ENCODE results near the gene TMEM229B. TPM values are rescaled to one million over a fixed set of nuclear protein-coding genes. Genes with fewer than 3 reads are reported as not detected.

Gene TMEM229B
- polyA plus RNA-seq, 1 donor from 2014 or later = 4.2 TPM

- no peak overlapping the region for H3K27ac ChIP-seq (ENCODE audit: low read length)
- no peaks in the 10 kb centered on the region for H3K36me3 ChIP-seq (ENCODE audit: insufficient read depth, low read length)
- no peaks in the 10 kb centered on the region for H4K20me1 ChIP-seq (ENCODE audit: insufficient read depth)
- H3K27me3 ChIP-seq (ENCODE audit: insufficient read depth, low read depth, low read length) = no peaks in the 10 kb centered on the region
- H3K9ac ChIP-seq (ENCODE audit: low read length) = no peak overlapping the region
- H2AFZ ChIP-seq (ENCODE audit: low read depth, low read length) = no peak overlapping the region
- no peaks in the 10 kb centered on the region for H3K9me2 ChIP-seq (ENCODE audit: insufficient read depth, low read length)
- H3K9me3 ChIP-seq (ENCODE audit: low read length) = no peaks in the 10 kb centered on the region
- H3K4me3 ChIP-seq (ENCODE audit: low read length) = no peak overlapping the region
- H3K4me2 ChIP-seq (ENCODE audit: low read length) = no peak overlapping the region
- H3F3A ChIP-seq (ENCODE audit: insufficient read depth, low read length, poor library complexity, severe bottlenecking) = no peaks in the 10 kb centered on the region
- TF ChIP-seq EZH2 (IDR thresholded peaks at IDR 0.05; ENCODE audit: borderline replicate concordance, insufficient read depth, low read length, poor library complexity, severe bottlenecking) (no peak), RAD21 (conservative IDR thresholded peaks at IDR 0.05) (no peak), MXI1 (conservative IDR thresholded peaks at IDR 0.05; ENCODE audit: poor library complexity, severe bottlenecking) (no peak)
- H3K79me2 ChIP-seq (replicated peaks; ENCODE audit: insufficient read depth, low read length) = no peaks in the 10 kb centered on the region
These were observed 27.1 kb downstream of the TMEM229B start for GRCh38 chr14:67461341-67461985.

DNA sequence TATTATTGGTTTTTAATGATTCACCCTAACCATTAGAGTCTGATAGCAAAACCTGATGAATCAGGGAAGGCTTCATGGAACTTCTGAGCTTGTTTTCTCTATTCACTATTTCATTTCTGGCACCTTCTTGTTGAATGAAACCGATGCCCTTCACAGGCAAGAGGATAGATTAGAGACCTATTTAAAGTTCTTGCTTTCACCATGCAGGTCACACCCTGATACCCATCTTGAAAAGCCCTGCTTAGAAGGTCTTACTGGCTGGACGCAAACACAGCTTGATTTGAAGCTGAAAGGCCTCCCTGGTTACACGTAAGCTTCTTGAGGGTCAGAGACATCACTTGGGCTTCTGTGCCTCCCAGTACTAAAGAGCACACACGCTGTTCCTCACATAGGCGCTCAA, 29.2 kb downstream of the TMEM229B start:
- H3K9me2 ChIP-seq (ENCODE audit: insufficient read depth, low read length) = no peaks in the 10 kb centered on the region
- no peak overlapping the region for H3K4me3 ChIP-seq (ENCODE audit: low read length)
- no peaks in the 10 kb centered on the region for H3K79me2 ChIP-seq (replicated peaks; ENCODE audit: insufficient read depth, low read length)
- H3K27me3 ChIP-seq (ENCODE audit: insufficient read depth, low read depth, low read length) = no peaks in the 10 kb centered on the region
- no peaks in the 10 kb centered on the region for H3F3A ChIP-seq (ENCODE audit: insufficient read depth, low read length, poor library complexity, severe bottlenecking)
- no peaks in the 10 kb centered on the region for H4K20me1 ChIP-seq (ENCODE audit: insufficient read depth)
- H3K9me3 ChIP-seq (ENCODE audit: low read length) = no peaks in the 10 kb centered on the region
- TF ChIP-seq POLR2AphosphoS5 (IDR thresholded peaks at IDR 0.05) (no peak), SMC3 (conservative IDR thresholded peaks at IDR 0.05; ENCODE audit: poor library complexity) (no peak), CTCF (IDR thresholded peaks at IDR 0.05; ENCODE audit: poor library complexity, severe bottlenecking) (no peak), MXI1 (conservative IDR thresholded peaks at IDR 0.05; ENCODE audit: poor library complexity, severe bottlenecking) (no peak), RAD21 (conservative IDR thresholded peaks at IDR 0.05) (no peak), TAF1 (IDR thresholded peaks at IDR 0.05; ENCODE audit: low read depth) (no peak), EP300 (conservative IDR thresholded peaks at IDR 0.05; ENCODE audit: poor library complexity, severe bottlenecking) (no peak), EZH2 (IDR thresholded peaks at IDR 0.05; ENCODE audit: borderline replicate concordance, insufficient read depth, low read length, poor library complexity, severe bottlenecking) (no peak)
- TF ChIP-seq, protein P1, sequence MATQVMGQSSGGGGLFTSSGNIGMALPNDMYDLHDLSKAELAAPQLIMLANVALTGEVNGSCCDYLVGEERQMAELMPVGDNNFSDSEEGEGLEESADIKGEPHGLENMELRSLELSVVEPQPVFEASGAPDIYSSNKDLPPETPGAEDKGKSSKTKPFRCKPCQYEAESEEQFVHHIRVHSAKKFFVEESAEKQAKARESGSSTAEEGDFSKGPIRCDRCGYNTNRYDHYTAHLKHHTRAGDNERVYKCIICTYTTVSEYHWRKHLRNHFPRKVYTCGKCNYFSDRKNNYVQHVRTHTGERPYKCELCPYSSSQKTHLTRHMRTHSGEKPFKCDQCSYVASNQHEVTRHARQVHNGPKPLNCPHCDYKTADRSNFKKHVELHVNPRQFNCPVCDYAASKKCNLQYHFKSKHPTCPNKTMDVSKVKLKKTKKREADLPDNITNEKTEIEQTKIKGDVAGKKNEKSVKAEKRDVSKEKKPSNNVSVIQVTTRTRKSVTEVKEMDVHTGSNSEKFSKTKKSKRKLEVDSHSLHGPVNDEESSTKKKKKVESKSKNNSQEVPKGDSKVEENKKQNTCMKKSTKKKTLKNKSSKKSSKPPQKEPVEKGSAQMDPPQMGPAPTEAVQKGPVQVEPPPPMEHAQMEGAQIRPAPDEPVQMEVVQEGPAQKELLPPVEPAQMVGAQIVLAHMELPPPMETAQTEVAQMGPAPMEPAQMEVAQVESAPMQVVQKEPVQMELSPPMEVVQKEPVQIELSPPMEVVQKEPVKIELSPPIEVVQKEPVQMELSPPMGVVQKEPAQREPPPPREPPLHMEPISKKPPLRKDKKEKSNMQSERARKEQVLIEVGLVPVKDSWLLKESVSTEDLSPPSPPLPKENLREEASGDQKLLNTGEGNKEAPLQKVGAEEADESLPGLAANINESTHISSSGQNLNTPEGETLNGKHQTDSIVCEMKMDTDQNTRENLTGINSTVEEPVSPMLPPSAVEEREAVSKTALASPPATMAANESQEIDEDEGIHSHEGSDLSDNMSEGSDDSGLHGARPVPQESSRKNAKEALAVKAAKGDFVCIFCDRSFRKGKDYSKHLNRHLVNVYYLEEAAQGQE (IDR thresholded peaks at IDR 0.05; ENCODE audit: borderline replicate concordance) = no peak
- no peak overlapping the region for H3K9ac ChIP-seq (ENCODE audit: low read length)
- no peaks in the 10 kb centered on the region for H3K36me3 ChIP-seq (ENCODE audit: insufficient read depth, low read length)
- H2AFZ ChIP-seq (ENCODE audit: low read depth, low read length) = no peak overlapping the region
- H3K27ac ChIP-seq (ENCODE audit: low read length) = no peak overlapping the region
- no peak overlapping the region for H3K4me2 ChIP-seq (ENCODE audit: low read length)

All from neural cell (in vitro differentiated cells).